Germinal center (tissue), 1 donor: ENCODE measurements around the gene UBE2D1.
A peak's percentile ranks its signal among the peaks of the same experiment; 100 is the strongest.

Experiments used
- DNase-seq: peaks from one replicate; pipeline ENCODE4 v3.0.0; 2012; ENCODE audit warnings: mixed read lengths, low spot score

UBE2D1 gene

GRCh38 chr10:58334817-58335305 is at the start of gene UBE2D1:
UBE2D1 (plus strand) TSS chr10:58335006; CDS start chr10:58335202, 196 bp downstream.
- peak; percentile 82 for DNase-seq

GRCh38 chr10:58291538-58292174 is 43.1 kb upstream of the UBE2D1 start:
- DNase-seq: peak; percentile 22

GRCh38 chr10:58293989-58294388 is 40.8 kb upstream of the UBE2D1 start:
- DNase-seq: no peak

GRCh38 chr10:58299580-58299979 is 35.2 kb upstream of the UBE2D1 start:
- DNase-seq: peak; percentile 54

GRCh38 chr10:58300676-58301075 is 34.1 kb upstream of the UBE2D1 start:
- DNase-seq: no peak

- no peak for DNase-seq
Measured at GRCh38 chr10:58302254-58302653, 32.6 kb upstream of the UBE2D1 start.

- no peak for DNase-seq
Measured at GRCh38 chr10:58304099-58304633, 30.6 kb upstream of the UBE2D1 start.

GRCh38 chr10:58305821-58306220 is 29.0 kb upstream of the UBE2D1 start:
- no peak for DNase-seq

GRCh38 chr10:58307676-58308075 is 27.1 kb upstream of the UBE2D1 start:
- DNase-seq: no peak

- no peak for DNase-seq
Measured at GRCh38 chr10:58311026-58311425, 23.8 kb upstream of the UBE2D1 start.

- no peak for DNase-seq
Measured at GRCh38 chr10:58316874-58317273, 17.9 kb upstream of the UBE2D1 start.

- no peak for DNase-seq
Measured at GRCh38 chr10:58318346-58318745, 16.5 kb upstream of the UBE2D1 start.

GRCh38 chr10:58319599-58319998 is 15.2 kb upstream of the UBE2D1 start:
- no peak for DNase-seq

GRCh38 chr10:58320351-58321049 is 14.3 kb upstream of the UBE2D1 start:
- no peak for DNase-seq

- no peak for DNase-seq
Measured at GRCh38 chr10:58322072-58322834, 12.6 kb upstream of the UBE2D1 start.

- DNase-seq: no peak
Measured at GRCh38 chr10:58322835-58323209, 12.0 kb upstream of the UBE2D1 start.

GRCh38 chr10:58326967-58327381 is 7.8 kb upstream of the UBE2D1 start:
- no peak for DNase-seq

GRCh38 chr10:58328233-58328632 is 6.6 kb upstream of the UBE2D1 start:
- DNase-seq: no peak

- no peak for DNase-seq
Measured at GRCh38 chr10:58330431-58330830, 4.4 kb upstream of the UBE2D1 start.

GRCh38 chr10:58331646-58332045 is 3.2 kb upstream of the UBE2D1 start:
- no peak for DNase-seq

GRCh38 chr10:58335306-58336005 is 650 bp downstream of the UBE2D1 start:
- DNase-seq: peak; percentile 28

GRCh38 chr10:58336242-58336641 is 1.4 kb downstream of the UBE2D1 start:
- DNase-seq: no peak
